ENCODE measurements around the gene SYNDIG1L.

GRCh38 chr14:74472601-74473000 is 46.6 kb upstream of the SYNDIG1L start:
- TF ChIP-seq CTCF (conservative IDR thresholded peaks at IDR 0.05 in 1 of 2, IDR thresholded peaks at IDR 0.05 in 1 of 2; ENCODE audit: extremely low read depth in 1 of 2, insufficient read depth in 1 of 2, low read depth in 1 of 2, low read length in 2 of 2) (no peak), EZH2 (IDR thresholded peaks at IDR 0.05; ENCODE audit: borderline replicate concordance, low read length) (no peak)
